HL-60 (cell line): ENCODE measurements around the gene ZNF444.

Experiments used
- POLR2AphosphoS5 ChIP-seq: IDR thresholded peaks from 2 replicates; pipeline ENCODE4 v1.6.1; 2012; ENCODE audit warnings: low read depth
- TF ChIP-seq, protein P1 (sequence below): IDR thresholded peaks from one replicate; pipeline ENCODE4 v1.5.1; 2011; ENCODE audit warnings: low read length, control low read depth, inconsistent platforms; ENCODE audit not compliant: insufficient read depth

GRCh38 chr19:56170261-56170660, 29.2 kb downstream of the ZNF444 start:
- TF ChIP-seq, protein P1, sequence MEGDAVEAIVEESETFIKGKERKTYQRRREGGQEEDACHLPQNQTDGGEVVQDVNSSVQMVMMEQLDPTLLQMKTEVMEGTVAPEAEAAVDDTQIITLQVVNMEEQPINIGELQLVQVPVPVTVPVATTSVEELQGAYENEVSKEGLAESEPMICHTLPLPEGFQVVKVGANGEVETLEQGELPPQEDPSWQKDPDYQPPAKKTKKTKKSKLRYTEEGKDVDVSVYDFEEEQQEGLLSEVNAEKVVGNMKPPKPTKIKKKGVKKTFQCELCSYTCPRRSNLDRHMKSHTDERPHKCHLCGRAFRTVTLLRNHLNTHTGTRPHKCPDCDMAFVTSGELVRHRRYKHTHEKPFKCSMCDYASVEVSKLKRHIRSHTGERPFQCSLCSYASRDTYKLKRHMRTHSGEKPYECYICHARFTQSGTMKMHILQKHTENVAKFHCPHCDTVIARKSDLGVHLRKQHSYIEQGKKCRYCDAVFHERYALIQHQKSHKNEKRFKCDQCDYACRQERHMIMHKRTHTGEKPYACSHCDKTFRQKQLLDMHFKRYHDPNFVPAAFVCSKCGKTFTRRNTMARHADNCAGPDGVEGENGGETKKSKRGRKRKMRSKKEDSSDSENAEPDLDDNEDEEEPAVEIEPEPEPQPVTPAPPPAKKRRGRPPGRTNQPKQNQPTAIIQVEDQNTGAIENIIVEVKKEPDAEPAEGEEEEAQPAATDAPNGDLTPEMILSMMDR, result no peak
- TF ChIP-seq POLR2AphosphoS5, result no peak
